PC-9 (cell line): ENCODE results near the gene TMEM219. TPM values are rescaled to one million over a fixed set of nuclear protein-coding genes. Genes with fewer than 3 reads are reported as not detected.

Experiments
- BruUV-seq: library from RNA; stranded (reverse); fragments of 400-500 nt; replicated peaks from 2 replicates; lab custom pipeline; 2021; lab: Mats Ljungman, UMichigan
- CTCF ChIA-PET: fragments of 300-600 bp; sonication (Branson Sonifier 250); formaldehyde crosslinking; loops from one replicate; lab custom pipeline; 2022; ENCODE audit warnings: antibody characterized with exemption; lab: Charles Lee
- POLR2A ChIA-PET: fragments of 300-600 bp; sonication (Branson Sonifier 250); formaldehyde crosslinking; loops from one replicate; lab custom pipeline; 2022; ENCODE audit warnings: antibody characterized with exemption; ENCODE audit not compliant: unreplicated experiment; lab: Charles Lee
- DNase-seq, 2 experiments: peaks; one replicate each; pipeline versions ENCODE4 v3.0.0 to v3.0.0-alpha.2; 2015 to 2022; ENCODE audit warnings: mixed read lengths in 1 of 2
- H2AFZ ChIP-seq: fragments of 200-600 bp; sonication (generic); 2 replicates; pipeline ENCODE4 v1.8.1; 2017; ENCODE audit warnings: antibody characterized with exemption
- H3F3A ChIP-seq: fragments of 200-600 bp; sonication (generic); 2 replicates; pipeline ENCODE4 v1.8.1; 2017; ENCODE audit warnings: antibody characterized with exemption, mild to moderate bottlenecking, low read depth; ENCODE audit not compliant: insufficient read depth
- H3K27ac ChIP-seq: fragments of 200-600 bp; sonication (generic); 2 replicates; pipeline ENCODE4 v1.6.1; 2016; ENCODE audit warnings: mixed run types
- H3K27me3 ChIP-seq: fragments of 200-600 bp; sonication (generic); 2 replicates; pipeline ENCODE4 v1.6.1; 2016; ENCODE audit warnings: low read depth, mixed run types; ENCODE audit not compliant: insufficient read depth
- H3K36me3 ChIP-seq: fragments of 200-600 bp; sonication (generic); 2 replicates; pipeline ENCODE4 v1.6.1; 2016; ENCODE audit warnings: low read depth, mixed run types
- H3K4me1 ChIP-seq: fragments of 200-600 bp; sonication (generic); replicated peaks from 2 replicates; pipeline ENCODE4 v1.6.1; 2016; ENCODE audit warnings: mixed run types; ENCODE audit not compliant: insufficient read depth
- H3K4me2 ChIP-seq: fragments of 200-600 bp; sonication (generic); 2 replicates; pipeline ENCODE4 v1.6.1; 2017; ENCODE audit warnings: mixed run types
- H3K4me3 ChIP-seq: fragments of 200-600 bp; sonication (generic); 2 replicates; pipeline ENCODE4 v1.6.1; 2016; ENCODE audit warnings: mixed run types
- H3K79me2 ChIP-seq: fragments of 200-600 bp; sonication (generic); 2 replicates; pipeline ENCODE4 v1.6.1; 2017; ENCODE audit warnings: low read depth, mixed run types
- H3K9me2 ChIP-seq: fragments of 200-600 bp; sonication (generic); 2 replicates; pipeline ENCODE4 v1.8.1; 2017; ENCODE audit warnings: mild to moderate bottlenecking; ENCODE audit not compliant: insufficient read depth
- H3K9me3 ChIP-seq: fragments of 200-600 bp; sonication (generic); 2 replicates; pipeline ENCODE4 v1.8.1; 2016; ENCODE audit warnings: low read depth; ENCODE audit not compliant: insufficient read depth
- H4K20me1 ChIP-seq: fragments of 200-600 bp; sonication (generic); 2 replicates; pipeline ENCODE4 v1.8.1; 2017; ENCODE audit not compliant: insufficient read depth
- CTCF ChIP-seq: fragments of 200-600 bp; sonication (generic); conservative IDR thresholded peaks from 2 replicates; pipeline ENCODE4 v1.6.1; 2017; ENCODE audit warnings: mixed run types, antibody characterized with exemption, mild to moderate bottlenecking, moderate library complexity
- EZH2 ChIP-seq: fragments of 200-600 bp; sonication (generic); IDR thresholded peaks from 2 replicates; pipeline ENCODE4 v1.8.0; 2017; ENCODE audit warnings: antibody characterized with exemption, low read depth
- intact Hi-C: fragments of 100-400 bp; cut with micrococcal nuclease; formaldehyde crosslinking; loops from one replicate; pipeline ENCODE4 v1.10.0; 2022; ENCODE audit not compliant: unreplicated experiment
- total RNA-seq: library from RNA; stranded (reverse); gene quantifications from 2 replicates; pipeline ENCODE4 v1.2.3, GENCODE V29; 2021

Gene TMEM219
- total RNA-seq, 1 experiment from 2014 or later = 141 TPM

- no peak overlapping the region for H3K4me3 ChIP-seq
- H3F3A ChIP-seq = peaks cover 11% of the 10 kb centered on the region; the same call in 1 of the 2 replicates
- H3K4me2 ChIP-seq = no peak overlapping the region
- no peak overlapping the region for H3K27ac ChIP-seq
- H4K20me1 ChIP-seq = peaks cover 21% of the 10 kb centered on the region; the same call in 1 of the 2 replicates
- no peak for DNase-seq
- H3K27me3 ChIP-seq = no peaks in the 10 kb centered on the region
- CTCF ChIA-PET = no interaction called here
- no peaks in the 10 kb centered on the region for H3K9me2 ChIP-seq
- peaks cover 35% of the 10 kb centered on the region for H3K36me3 ChIP-seq
- H3K79me2 ChIP-seq = peaks cover 41% of the 10 kb centered on the region
- no peaks in the 10 kb centered on the region for H3K9me3 ChIP-seq
- no peak for TF ChIP-seq CTCF
- TF ChIP-seq EZH2 = no peak
- POLR2A ChIA-PET = interaction anchor here (0.6 kb wide), 1 partner anchor 21 kb away, joined by 6 read pairs; no protein-coding TSS in a partner anchor
- no peak overlapping the region for H2AFZ ChIP-seq
- BruUV-seq = no TSS peak
- intact Hi-C loops = no loop called here
- peaks cover 19% of the 10 kb centered on the region for H3K4me1 ChIP-seq
Measured at GRCh38 chr16:29977063-29977825, 15.4 kb downstream of the TMEM219 start.

- H3K4me2 ChIP-seq = no peak overlapping the region
- H2AFZ ChIP-seq = no peak overlapping the region
- peaks cover 21% of the 10 kb centered on the region; the same call in 1 of the 2 replicates for H4K20me1 ChIP-seq
- H3K79me2 ChIP-seq = peaks cover 41% of the 10 kb centered on the region
- DNase-seq = no peak
- no peak for TF ChIP-seq EZH2
- no peak for TF ChIP-seq CTCF
- H3K9me2 ChIP-seq = no peaks in the 10 kb centered on the region
- intact Hi-C loops = no loop called here
- no peaks in the 10 kb centered on the region for H3K27me3 ChIP-seq
- H3K4me3 ChIP-seq = no peak overlapping the region
- no peak overlapping the region for H3K27ac ChIP-seq
- ChIA-PET POLR2A (interaction anchor here (0.5 kb wide), 1 partner anchor 16 kb away, joined by 3 read pairs; the partner anchor contains the start of gene TMEM219), CTCF (no interaction called here)
- H3F3A ChIP-seq = peaks cover 3% of the 10 kb centered on the region; the same call in 1 of the 2 replicates
- BruUV-seq = no TSS peak
- no peaks in the 10 kb centered on the region for H3K9me3 ChIP-seq
- H3K4me1 ChIP-seq = peaks cover 19% of the 10 kb centered on the region
- peaks cover 35% of the 10 kb centered on the region for H3K36me3 ChIP-seq
Measured at GRCh38 chr16:29978081-29978480, 16.2 kb downstream of the TMEM219 start.

GRCh38 chr16:29978564-29979270 lies 16.8 kb downstream of the TMEM219 start:
- Histone ChIP-seq H3K27ac (no peak overlapping the region), H3K79me2 (peaks cover 41% of the 10 kb centered on the region), H3K27me3 (no peaks in the 10 kb centered on the region), H3K9me2 (no peaks in the 10 kb centered on the region), H3K36me3 (peaks cover 40% of the 10 kb centered on the region), H3K4me3 (no peak overlapping the region), H3F3A (no peaks in the 10 kb centered on the region), H4K20me1 (peaks cover 21% of the 10 kb centered on the region; the same call in 1 of the 2 replicates), H2AFZ (no peak overlapping the region), H3K4me2 (no peak overlapping the region), H3K4me1 (peaks cover 19% of the 10 kb centered on the region), H3K9me3 (no peaks in the 10 kb centered on the region)
- TF ChIP-seq EZH2 (no peak), CTCF (no peak)
- no TSS peak for BruUV-seq
- no peak for DNase-seq
- intact Hi-C loops = no loop called here
- POLR2A ChIA-PET = interaction anchor here (0.5 kb wide), 1 partner anchor 17 kb away, joined by 3 read pairs; the partner anchor contains the start of gene TMEM219
- CTCF ChIA-PET = interaction anchor here (0.5 kb wide), 1 partner anchor 39 kb away, joined by 5 read pairs; no protein-coding TSS in a partner anchor
